GM18505 (cell line): ENCODE data around the gene PDZD2.
A peak's percentile ranks its signal among the peaks of the same experiment; 100 is the strongest.
"Not testable (repeated sequence)": the region's sequence is repeated elsewhere in the genome, so short reads cannot be mapped to it uniquely, and the experiment has no call there.

Source experiments
- ATAC-seq: cut with Tn5 transposase; IDR thresholded peaks from one replicate; pipeline ENCODE4 v1.9.1; 2021; ENCODE audit not compliant: unreplicated experiment
- POLR2A ChIP-seq: IDR thresholded peaks from 4 replicates; pipeline ENCODE4 v1.6.1; 2011; ENCODE audit warnings: borderline replicate concordance; ENCODE audit not compliant: insufficient read depth, insufficient read length; ENCODE audit errors: extremely low read depth

The PDZD2 gene

GRCh38 chr5:31767335-31768031, 128.6 kb downstream of the PDZD2 start:
- TF ChIP-seq POLR2A = no peak
- peak; percentile 29 for ATAC-seq

GRCh38 chr5:31768046-31768445, 129.1 kb downstream of the PDZD2 start:
- TF ChIP-seq POLR2A = no peak
- no peak for ATAC-seq

- ATAC-seq = no peak
- no peak for TF ChIP-seq POLR2A
Observed at GRCh38 chr5:31768784-31769183, 129.9 kb downstream of the PDZD2 start.

GRCh38 chr5:31769530-31769929, 130.6 kb downstream of the PDZD2 start:
- no peak for TF ChIP-seq POLR2A
- ATAC-seq = no peak

GRCh38 chr5:31770132-31770720, 131.3 kb downstream of the PDZD2 start:
- TF ChIP-seq POLR2A = no peak
- no peak for ATAC-seq

- TF ChIP-seq POLR2A = no peak
- peak; percentile 90 for ATAC-seq
Observed at GRCh38 chr5:31770998-31771397, 132.1 kb downstream of the PDZD2 start.

GRCh38 chr5:31771500-31771899, 132.6 kb downstream of the PDZD2 start:
- TF ChIP-seq POLR2A = no peak
- peak; percentile 30 for ATAC-seq

- not testable (repeated sequence) for ATAC-seq
Observed at GRCh38 chr5:31776294-31776693, 137.4 kb downstream of the PDZD2 start.

GRCh38 chr5:31776976-31777651, 138.2 kb downstream of the PDZD2 start:
- ATAC-seq = no peak
- no peak for TF ChIP-seq POLR2A

- no peak for ATAC-seq
Observed at GRCh38 chr5:31781772-31782171, 142.8 kb downstream of the PDZD2 start.

GRCh38 chr5:31783086-31783645, 144.2 kb downstream of the PDZD2 start:
- no peak for ATAC-seq
- no peak for TF ChIP-seq POLR2A

More at GRCh38 chr5:31781772-31782171, 142.8 kb downstream of the PDZD2 start:
- no peak for TF ChIP-seq POLR2A

GRCh38 chr5:31783731-31784130, 144.8 kb downstream of the PDZD2 start:
- TF ChIP-seq POLR2A = no peak
- no peak for ATAC-seq

- ATAC-seq = no peak
- no peak for TF ChIP-seq POLR2A
Observed at GRCh38 chr5:31786090-31786631, 147.2 kb downstream of the PDZD2 start.
